Measurements from ENCODE around the gene MAPK1. TPM values are rescaled to one million over a fixed set of nuclear protein-coding genes. Genes with fewer than 3 reads are reported as not detected.
"Not testable (repeated sequence)": the region's sequence is repeated elsewhere in the genome, so short reads cannot be mapped to it uniquely, and the experiment has no call there.

The MAPK1 gene
- polyA plus RNA-seq, 12 donors, result 94.7 to 154 (median 145) TPM; not detected in 1

DNA sequence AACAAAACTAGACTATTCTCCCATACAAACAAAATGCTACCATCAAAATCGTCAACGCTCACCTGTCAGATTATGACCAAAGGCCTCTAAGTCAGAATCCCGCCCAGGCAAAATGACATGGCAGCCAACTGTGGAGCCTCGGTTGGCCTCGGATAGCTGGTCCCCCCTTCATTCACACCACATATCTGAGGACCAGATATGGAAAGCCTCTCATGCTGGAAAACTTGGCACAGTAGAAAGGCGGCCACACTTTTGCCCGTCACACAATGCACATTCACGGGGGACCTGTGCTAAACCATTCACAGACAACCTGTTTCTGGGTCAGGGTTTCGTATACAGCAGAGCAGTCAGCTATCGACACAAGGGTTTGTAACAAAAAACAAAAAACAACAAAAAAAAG is 11.2 kb downstream of the MAPK1 start:
- DNase-seq, result no peak

DNA sequence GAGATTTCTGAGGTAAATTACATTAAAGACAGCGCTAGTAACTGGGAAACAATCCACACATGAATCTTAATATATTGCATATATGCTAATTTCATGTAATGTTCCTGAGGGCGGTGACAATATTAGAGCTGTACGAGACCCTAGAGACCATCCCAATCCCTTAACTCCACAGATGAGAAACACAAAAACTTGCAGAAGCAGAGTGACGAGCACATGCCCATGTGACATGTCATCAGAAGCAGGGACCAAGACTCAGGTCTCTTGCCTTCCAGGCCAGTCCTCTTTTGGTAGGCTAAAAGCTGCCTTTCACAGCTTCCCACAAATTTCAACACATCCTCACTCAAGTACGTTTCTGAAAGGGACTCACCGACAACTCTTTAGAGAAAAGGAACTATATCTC is 11.8 kb downstream of the MAPK1 start:
- DNase-seq, result no peak

DNA sequence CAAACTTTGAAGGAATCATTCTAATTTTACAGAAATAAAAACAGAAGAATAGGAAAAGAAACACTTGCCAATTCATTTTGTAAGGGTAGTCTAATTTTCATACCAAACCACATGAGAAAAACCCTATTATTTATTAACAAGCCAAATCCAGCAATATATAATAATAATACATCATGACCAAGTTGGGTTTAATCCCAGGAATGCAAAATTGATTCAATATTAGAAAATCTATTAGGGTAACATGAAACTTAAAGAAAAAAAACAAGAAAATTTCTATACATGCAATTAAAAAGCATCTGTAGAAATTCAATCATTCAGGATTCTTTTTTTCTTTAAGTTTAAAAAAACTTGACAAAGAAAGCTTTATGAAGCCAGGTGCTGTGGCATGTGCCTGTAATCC is 16.8 kb downstream of the MAPK1 start:
- DNase-seq, result no peak

DNA sequence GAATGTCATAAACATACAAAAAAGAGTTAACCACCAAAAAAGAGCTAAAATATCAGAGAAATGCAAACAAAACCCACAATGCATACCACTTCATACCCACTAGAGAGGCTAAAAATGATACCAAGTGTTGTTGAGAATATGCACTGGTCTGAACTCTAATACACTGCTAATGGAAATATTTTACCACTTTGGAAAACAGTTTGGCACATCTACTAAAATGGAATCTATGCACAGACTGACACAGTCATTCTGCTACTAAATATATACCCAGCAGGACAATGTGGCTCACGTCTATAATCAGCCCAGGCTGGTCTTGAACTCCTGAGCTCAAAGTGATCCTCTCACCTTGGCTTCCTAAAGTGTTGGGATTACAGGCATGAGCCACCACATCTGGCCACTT is 18.0 kb downstream of the MAPK1 start:
- DNase-seq, result no peak

DNA sequence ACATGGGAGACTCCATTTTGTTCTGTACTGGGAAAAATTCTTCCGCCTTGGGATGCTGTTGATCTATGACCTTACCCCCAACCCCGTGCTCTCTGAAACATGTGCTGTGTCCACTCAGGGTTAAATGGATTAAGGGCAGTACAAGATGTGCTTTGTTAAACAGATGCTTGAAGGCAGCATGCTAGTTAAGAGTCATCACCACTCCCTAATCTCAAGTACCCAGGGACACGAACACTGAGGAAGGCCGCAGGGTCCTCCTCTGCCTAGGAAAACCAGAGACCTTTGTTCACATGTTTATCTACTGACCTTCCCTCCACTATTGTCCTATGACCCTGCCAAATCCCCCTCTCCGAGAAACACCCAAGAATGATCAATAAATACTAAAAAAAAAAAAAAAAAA is 19.4 kb downstream of the MAPK1 start:
- not testable (repeated sequence) for DNase-seq

DNA sequence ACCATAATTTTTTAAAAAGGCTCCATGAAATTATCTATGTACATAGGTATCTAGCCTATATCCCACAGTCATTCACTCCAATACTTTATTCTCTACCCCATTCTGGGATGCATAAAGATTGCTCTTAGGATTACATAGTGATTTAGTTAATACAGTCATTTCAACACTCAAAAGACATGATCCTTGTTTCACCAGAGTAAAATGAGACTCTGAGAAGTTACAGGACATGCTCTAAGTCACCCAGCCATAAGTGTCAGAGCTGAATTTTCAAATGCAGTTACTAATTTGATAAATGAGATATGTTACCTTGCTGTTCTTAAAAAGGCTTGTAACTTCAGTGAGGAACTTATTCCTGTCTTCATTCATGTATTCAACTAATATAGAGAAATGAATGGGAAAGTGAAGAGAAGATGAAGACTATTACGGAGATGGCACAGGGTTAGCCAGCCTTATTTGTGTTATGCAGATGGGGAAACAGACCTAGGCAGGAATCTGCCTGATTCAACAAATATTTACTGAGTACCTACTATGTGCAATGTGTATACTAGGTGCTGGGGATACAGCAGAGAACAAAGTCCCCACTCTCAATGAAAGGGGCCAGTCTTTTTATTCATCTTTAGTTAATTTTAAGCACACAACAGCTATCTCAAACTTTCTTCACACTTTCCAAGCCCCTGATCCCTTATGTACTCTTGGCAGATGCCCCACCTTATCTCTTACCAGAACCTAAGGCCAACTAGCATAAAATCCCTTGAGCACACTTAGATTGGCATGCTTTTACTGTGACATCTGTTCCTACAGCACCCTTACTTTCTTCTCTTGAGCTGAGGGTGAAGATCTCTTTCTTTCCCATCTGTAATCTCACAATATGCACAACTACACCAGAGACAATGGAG is 21.6 kb downstream of the MAPK1 start:
- no peak for DNase-seq

DNA sequence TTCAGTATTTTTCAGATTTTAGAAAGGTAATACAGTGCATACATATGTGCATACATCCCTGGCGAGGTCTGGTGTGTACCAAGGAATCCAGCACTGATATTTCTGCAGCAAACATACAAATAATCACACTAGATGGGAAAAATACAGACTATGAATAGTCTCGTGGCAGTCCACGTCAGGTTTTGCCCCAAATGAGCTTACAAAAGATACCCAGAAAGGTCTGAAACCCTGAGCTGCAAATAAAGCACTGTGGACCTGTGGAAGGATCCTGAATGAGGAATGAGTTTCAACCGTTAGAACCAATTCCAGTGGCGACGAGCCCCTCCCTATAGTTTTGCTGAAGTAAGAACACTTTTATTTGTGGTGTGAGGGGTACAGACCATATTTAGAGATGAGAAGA is 24.5 kb downstream of the MAPK1 start:
- DNase-seq, result no peak

DNA sequence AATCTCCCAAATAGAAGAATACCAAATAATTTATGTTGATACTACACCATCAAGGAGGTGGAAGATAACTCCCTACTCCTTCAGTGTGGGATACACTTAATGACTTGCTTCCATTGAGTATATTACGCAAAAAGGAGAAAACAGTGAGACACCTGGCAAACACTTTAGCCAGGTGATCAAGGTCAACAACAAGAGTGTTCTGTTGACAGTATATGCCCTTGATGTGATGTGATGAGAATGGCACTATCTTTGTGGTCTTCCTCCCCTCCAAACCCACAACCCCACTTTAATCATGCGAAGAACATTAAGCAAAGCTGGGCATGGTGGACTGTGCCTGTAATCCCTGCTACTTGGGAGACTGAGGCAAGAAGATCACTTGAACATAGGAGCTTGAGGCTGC is 26.0 kb downstream of the MAPK1 start:
- no peak for DNase-seq

DNA sequence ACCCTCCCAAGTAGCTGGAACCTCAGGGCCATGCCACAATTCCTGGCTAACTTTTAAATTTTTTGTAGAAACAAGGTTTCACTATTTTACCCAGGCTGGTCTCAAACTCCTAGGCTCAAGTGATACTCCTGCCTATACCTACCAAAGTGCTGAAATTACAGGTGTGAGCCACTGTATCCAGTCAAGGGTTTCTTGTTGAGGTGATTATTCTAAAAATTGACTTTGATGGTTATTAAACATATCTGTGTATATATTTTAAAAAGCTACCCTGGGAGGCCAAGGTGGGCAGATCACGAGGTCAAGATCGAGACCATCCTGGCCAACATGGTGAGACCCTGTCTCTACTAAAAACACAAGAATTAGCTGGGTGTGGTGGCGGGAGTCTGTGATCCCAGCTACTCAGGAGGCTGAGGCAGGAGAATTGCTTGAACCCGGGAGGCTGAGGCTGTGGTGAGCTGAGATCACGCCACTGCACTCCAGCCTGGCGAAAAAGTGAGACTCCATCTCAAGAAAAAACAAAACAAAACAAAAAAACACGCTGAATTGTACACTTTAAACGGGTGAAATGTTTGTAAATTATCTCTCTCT is 27.1 kb downstream of the MAPK1 start:
- DNase-seq, result no peak

DNA sequence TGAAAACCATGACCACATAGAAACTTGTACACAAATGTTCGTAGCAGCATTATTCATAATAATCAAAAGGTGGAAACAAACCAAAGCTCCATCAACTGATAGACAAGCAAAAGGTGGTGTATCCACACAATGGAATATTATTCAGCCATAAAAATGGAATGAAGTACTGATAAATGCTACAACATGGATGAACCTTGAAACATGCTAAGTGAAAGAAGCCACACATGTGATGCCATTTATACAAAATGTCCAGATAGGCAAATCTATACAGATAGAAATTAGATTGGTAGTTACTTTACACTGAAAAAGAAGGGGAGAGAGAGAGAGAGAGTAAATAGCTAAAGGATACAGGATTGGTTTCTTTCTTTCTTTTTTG is 27.7 kb downstream of the MAPK1 start:
- DNase-seq, result no peak

DNA sequence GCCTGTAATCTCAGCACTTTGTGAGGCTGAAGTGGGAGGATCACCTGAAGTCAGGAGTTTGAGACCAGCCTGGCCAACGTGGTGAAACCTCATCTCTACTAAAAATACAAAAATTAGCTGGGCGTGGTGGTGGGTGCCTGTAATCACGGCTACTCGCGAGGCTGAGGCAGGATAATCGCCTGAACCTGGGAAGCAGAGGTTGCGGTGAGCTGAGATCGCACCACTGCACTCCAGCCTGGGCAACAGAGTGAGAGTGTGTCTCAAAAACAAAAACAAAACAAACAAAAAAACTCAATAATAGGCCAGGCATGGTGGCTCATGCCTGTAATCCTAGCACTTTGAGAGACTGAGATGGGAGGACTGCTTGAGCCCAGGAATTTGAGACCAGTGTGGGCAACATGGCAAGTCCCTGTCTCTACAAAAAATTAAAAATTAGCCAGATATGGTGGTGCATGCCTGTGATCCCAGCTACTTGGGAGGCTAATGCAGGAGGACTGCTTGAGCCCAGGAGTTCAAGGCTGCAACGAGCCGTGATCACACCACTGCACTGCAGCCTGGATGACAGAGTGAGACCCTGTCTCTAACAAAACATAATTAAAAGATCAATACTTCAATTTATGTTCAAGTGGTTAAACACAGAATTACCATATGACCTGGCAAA is 28.2 kb downstream of the MAPK1 start:
- not testable (repeated sequence) for DNase-seq

DNA sequence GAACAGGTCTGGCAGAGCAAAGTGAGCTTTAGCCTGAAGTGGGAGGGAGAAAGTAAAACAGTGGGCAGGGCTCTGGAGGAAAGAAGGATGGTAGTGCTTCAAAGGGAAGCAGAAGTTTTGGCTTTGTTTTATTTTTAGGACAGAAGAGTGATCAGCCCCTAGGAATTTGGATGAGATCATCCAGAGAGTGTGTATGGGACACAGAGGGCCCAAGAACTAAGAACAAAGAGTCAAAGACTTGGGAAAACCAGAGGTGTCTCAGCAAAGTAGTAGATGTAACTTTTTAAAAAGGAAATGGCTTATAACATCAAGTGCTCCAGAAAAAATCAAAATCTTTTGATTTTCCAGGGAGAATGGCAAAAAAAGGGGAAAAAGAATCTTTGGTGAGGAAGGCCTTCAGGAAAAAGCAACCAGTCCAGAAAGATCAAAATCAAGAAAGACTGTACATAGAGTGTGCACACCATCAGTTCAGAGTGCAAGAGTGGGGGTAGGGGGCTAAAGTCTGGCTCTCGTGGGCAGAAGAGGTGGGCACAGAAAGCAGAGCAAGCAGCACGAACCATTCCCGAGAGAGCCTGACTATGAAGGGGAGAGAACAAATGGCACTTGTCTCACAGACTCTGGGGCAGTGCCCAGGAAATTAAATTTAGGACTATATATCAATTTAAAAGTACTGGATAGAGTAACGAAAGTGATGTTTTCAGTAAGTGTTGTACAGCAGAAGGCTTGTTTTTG is 30.0 kb downstream of the MAPK1 start:
- peak; percentile 47 for DNase-seq

DNA sequence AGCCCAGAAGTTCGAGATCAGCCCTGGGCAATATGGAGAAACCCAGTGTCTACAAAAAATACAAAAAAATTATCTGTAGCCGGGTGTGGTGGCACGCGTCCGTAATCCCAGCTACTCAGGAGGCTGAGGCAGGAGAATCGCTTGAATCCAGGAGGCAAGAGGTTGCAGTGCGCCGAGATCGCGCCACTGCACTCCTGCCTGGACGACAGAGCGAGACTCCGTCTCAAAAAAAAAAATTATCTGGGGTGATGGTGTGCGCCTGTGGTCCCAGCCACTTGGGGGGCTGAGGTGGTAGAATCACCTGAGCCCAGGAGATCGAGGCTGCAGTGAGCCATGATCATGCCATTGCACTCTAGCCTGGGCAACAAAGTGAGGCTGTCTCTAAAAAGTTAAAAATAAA is 31.0 kb downstream of the MAPK1 start:
- not testable (repeated sequence) for DNase-seq

DNA sequence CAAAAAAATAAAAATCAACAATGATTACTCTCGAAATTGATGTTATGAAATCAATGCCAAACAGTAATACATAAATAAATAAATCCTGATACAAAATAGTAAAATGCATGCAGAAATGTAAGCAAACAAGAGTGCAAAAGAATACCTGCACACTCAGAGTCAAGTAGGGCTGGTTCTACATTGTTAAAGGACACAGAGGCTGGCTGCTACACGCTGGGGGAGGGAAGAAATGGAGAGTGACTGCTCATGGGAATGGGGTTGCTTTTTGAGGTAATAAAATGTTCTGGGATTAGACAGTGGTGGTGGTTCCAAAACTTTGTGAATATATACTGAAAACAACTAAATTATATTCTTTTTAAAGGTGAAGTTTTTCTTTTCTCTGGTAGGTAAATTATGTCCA is 32.1 kb downstream of the MAPK1 start:
- no peak for DNase-seq

DNA sequence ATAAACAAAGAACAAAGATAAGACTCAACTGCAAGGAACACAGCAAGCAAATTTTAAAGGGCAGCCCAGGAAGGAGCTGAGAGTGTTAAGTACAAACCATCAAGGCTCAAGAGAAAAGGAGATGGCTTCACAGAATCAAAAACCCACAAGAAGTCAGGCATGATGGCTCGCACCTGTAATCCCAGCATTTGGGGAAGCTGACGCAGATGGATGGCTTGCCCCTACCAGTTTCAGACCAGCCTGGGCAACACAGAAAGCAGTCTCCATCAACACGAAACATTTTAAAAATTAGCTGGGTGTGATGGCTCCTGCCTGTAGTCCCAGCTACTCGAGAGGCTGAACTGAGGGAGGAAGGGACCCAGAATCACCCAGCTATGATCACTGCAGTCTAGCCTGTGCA is 32.6 kb downstream of the MAPK1 start:
- no peak for DNase-seq

DNA sequence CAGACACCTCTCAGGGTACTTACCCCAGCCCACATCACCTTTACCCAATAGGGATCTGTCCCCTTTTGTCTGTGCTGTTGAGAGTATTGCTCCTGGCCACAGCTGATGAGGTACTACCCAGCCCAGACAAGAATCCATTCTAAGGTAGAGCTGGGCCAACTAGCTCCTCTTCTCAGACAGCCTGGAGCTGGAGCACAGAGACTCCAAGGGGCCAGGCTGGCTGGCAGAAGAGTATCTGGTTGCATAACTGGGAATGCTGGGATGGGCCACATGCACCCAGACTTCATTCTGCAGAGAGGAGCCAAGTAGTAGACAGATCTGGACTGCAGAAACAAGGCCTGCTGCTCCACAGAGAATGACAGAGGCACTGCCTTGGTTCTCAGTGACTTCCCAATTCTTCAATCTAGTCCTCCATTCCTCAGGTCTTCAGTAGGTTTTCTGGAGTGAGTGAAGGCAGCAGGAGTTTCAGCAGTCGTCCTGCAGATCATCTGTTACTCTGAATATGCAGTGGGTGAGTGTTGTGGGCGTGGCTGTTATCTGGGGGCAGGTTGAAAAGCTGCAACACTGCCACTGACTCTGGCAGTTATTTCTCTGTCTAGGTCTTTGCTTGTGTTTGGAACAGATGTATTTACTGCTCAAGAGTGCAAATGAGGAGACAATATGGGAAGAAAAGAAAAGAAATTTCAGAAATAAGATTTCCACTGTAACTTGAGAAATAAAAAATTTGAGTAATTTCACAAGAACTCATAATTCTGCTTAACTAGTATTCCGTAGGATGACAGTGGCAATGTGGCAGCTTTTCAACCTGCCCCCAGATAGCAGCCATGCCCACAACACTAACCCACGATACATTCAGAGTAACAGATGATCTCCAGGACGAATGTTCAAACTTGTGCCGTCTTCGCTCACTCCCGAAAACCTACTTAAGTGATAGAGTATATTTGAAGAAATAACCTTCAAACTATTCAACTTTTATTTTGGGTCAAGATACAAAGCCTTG is 34.9 kb downstream of the MAPK1 start:
- no peak for DNase-seq

DNA sequence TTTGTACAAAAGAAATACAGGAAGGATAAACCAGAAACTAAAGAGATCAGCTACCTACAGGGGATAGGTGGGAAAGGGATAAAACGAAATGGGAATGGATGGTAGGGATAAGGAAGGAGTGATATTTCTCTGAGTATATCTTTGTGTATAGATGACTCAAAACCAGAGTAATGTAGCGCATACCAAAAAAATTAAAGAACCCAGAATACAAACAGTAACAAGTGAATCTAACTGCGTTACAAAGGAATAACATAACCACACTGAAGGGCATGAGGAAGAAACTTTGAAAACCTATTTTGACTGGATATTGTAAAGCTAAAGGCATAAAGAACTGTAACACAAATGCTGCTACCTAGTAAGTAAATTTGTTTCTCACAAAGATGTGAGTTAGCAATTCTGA is 37.9 kb downstream of the MAPK1 start:
- no peak for DNase-seq

DNA sequence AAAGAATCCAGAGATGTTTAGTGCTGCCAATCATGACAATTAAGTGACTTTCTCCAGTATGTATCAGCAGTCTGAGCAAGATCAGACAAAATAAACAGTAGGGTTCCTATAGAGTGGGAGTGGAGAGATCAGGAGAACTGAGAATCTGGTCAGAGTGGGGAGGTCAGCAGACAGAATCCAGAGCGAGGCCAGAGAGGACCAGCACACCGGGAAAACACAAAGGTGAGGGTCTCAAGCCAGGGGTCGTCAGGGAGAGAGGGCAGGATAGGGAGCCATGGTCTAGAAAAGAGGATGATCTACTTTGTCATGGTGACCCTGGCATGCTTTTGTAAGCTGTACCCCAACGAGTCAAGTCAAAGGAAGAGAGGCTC is 39.2 kb downstream of the MAPK1 start:
- no peak for DNase-seq

DNA sequence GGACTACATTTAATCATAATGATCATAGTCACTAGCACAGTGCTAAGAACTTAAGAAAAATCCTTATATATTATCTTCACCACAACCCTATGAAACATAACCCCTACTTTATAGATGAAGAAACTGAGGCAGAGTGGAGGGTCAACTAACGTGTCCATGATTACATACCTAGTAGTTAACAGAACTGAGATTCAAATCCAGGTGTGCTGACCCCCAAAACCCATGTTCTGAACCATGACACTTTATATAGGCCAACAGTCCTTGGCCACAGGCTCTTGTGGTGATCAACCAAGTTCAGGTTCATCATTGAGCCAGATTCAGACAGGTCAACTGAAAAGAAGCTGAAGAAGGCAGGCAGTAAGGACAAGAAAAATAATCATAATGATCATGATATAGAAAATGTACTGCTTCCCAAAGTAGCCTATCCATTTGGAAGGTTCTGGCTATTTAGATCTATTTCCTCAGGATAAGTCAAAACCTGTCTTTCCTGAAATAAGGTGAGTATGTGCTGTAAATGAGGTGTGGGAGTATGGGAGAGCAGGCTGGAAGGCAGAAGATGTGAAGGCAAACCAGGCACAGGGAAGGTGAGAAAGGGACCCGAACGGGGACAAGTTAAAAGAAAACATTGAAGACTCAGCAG is 39.7 kb downstream of the MAPK1 start:
- DNase-seq, result no peak

DNA sequence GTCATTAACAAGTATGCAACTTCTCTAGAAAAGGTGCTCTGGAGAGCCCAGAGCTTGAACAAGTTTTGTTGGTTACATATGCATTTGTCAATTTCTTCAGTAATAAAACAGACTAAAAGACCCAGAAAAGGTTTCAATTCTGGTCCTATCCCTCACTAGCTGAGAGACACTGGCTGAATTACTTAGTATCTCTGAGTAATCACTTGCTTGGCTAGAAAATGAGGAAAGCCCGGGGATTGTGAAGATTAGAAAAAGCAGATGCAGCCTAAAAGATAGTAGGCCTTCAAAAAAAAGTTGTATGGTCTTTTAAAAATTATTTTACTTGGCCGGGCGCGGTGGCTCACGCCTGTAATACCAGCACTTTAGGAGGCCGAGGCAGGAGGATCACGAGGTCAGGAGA is 41.2 kb downstream of the MAPK1 start:
- DNase-seq, result no peak

DNA sequence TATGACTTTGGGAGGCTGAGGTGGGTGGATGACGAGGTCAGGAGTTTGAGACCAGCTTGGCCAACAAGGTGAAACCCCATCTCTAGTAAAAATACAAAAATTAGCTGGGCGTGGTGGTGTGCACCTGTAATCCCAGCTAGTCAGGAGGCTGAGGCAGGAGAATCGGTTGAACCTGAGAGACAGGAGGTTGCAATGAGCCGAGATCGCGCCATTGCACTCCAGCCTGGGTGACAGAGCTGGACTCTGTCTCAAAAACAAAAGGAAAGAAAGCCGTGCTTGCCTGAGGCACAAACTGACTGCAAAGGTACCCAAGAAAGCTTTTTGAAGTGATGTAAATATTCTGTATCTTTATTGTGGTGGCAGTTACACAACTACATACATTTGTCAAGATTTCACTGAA is 42.5 kb downstream of the MAPK1 start:
- not testable (repeated sequence) for DNase-seq
